Neural progenitor cell (in vitro differentiated cells): ENCODE data around the gene FOXI1.

Experiments used
- CTCF ChIP-seq: fragments of 200-600 bp; sonication (generic); IDR thresholded peaks from 2 replicates; pipeline ENCODE4 v1.5.1; 2017; ENCODE audit warnings: antibody characterized with exemption, mild to moderate bottlenecking
- EZH2 ChIP-seq: fragments of 200-600 bp; sonication (generic); IDR thresholded peaks from 2 replicates; pipeline ENCODE4 v1.6.1; 2017; ENCODE audit warnings: antibody characterized with exemption, mild to moderate bottlenecking, moderate library complexity
- EZH2phosphoT487 ChIP-seq: fragments of 200-600 bp; sonication (generic); IDR thresholded peaks from 2 replicates; pipeline ENCODE4 v1.6.1; 2017; ENCODE audit warnings: antibody characterized with exemption

GRCh38 chr5:170144286-170145023 lies 38.8 kb downstream of the FOXI1 start:
- TF ChIP-seq CTCF = no peak
- no peak for TF ChIP-seq EZH2
- no peak for TF ChIP-seq EZH2phosphoT487
